Neural progenitor cell (in vitro differentiated cells): ENCODE data around the gene FMN1. TPM values are rescaled to one million over a fixed set of nuclear protein-coding genes. Genes with fewer than 3 reads are reported as not detected.
A peak's percentile ranks its signal among the peaks of the same experiment; 100 is the strongest.

Source experiments
- DNase-seq: peaks from one replicate; pipeline ENCODE4 v3.0.0-alpha.2; 2016; ENCODE audit warnings: low spot score
- H2AFZ ChIP-seq: fragments of 200-600 bp; sonication (generic); replicated peaks from 2 replicates; pipeline ENCODE4 v1.6.1; 2016; ENCODE audit warnings: antibody characterized with exemption
- H3F3A ChIP-seq: fragments of 200-600 bp; sonication (generic); 2 replicates; pipeline ENCODE4 v1.6.1; 2016; ENCODE audit warnings: antibody characterized with exemption, low read depth
- H3K27ac ChIP-seq: fragments of 200-600 bp; sonication (generic); 2 replicates; pipeline ENCODE4 v1.5.1; 2016; ENCODE audit warnings: mild to moderate bottlenecking
- H3K27me3 ChIP-seq: fragments of 200-600 bp; sonication (generic); 2 replicates; pipeline ENCODE4 v1.6.1; 2016; ENCODE audit warnings: mild to moderate bottlenecking, moderate library complexity
- H3K36me3 ChIP-seq: fragments of 200-600 bp; sonication (generic); 2 replicates; pipeline ENCODE4 v1.5.1; 2016
- H3K4me1 ChIP-seq: fragments of 200-600 bp; sonication (generic); 2 replicates; pipeline ENCODE4 v1.6.1; 2016; ENCODE audit warnings: mixed run types
- H3K4me2 ChIP-seq: fragments of 200-600 bp; sonication (generic); 2 replicates; pipeline ENCODE4 v1.6.1; 2016
- H3K4me3 ChIP-seq: fragments of 200-600 bp; sonication (generic); 2 replicates; pipeline ENCODE4 v1.5.1; 2016
- H3K79me2 ChIP-seq: fragments of 200-600 bp; sonication (generic); 2 replicates; pipeline ENCODE4 v1.6.1; 2016; ENCODE audit warnings: low read depth
- H3K9ac ChIP-seq: fragments of 200-600 bp; sonication (generic); 2 replicates; pipeline ENCODE4 v1.6.1; 2016
- H3K9me3 ChIP-seq: fragments of 200-600 bp; sonication (generic); 2 replicates; pipeline ENCODE4 v1.5.1; 2016; ENCODE audit warnings: low read depth
- H4K20me1 ChIP-seq: fragments of 200-600 bp; sonication (generic); 2 replicates; pipeline ENCODE4 v1.6.1; 2016; ENCODE audit warnings: low read depth
- H3K27ac Mint-ChIP-seq: 3 replicates; pipeline ENCODE4 v1.8.0; 2021; ENCODE audit warnings: mixed read lengths
- H3K27me3 Mint-ChIP-seq: 2 replicates; pipeline ENCODE4 v1.8.0; 2022; ENCODE audit warnings: low read depth, mild to moderate bottlenecking, inconsistent platforms, moderate library complexity, mixed read lengths; ENCODE audit not compliant: insufficient read depth
- H3K36me3 Mint-ChIP-seq: 3 replicates; pipeline ENCODE4 v1.8.0; 2021; ENCODE audit warnings: mixed read lengths
- H3K4me1 Mint-ChIP-seq: 3 replicates; pipeline ENCODE4 v1.8.0; 2021; ENCODE audit warnings: mixed read lengths
- H3K4me3 Mint-ChIP-seq: 3 replicates; pipeline ENCODE4 v1.8.0; 2021; ENCODE audit warnings: mild to moderate bottlenecking, moderate library complexity, mixed read lengths
- H3K9me3 Mint-ChIP-seq: 3 replicates; pipeline ENCODE4 v1.8.0; 2020; ENCODE audit warnings: mixed read lengths
- CTCF ChIP-seq: fragments of 200-600 bp; sonication (generic); IDR thresholded peaks from 2 replicates; pipeline ENCODE4 v1.5.1; 2017; ENCODE audit warnings: antibody characterized with exemption, mild to moderate bottlenecking
- EZH2 ChIP-seq: fragments of 200-600 bp; sonication (generic); IDR thresholded peaks from 2 replicates; pipeline ENCODE4 v1.6.1; 2017; ENCODE audit warnings: antibody characterized with exemption, mild to moderate bottlenecking, moderate library complexity
- EZH2phosphoT487 ChIP-seq: fragments of 200-600 bp; sonication (generic); IDR thresholded peaks from 2 replicates; pipeline ENCODE4 v1.6.1; 2017; ENCODE audit warnings: antibody characterized with exemption
- total RNA-seq: library from RNA; depleted of rRNA; stranded (reverse); fragments of >200 nt; gene quantifications from 2 replicates; pipeline ENCODE4 v1.2.3, GENCODE V29; 2015; ENCODE audit warnings: low replicate concordance

The FMN1 gene
- total RNA-seq, 1 donor from 2014 or later: 5.7 TPM

GRCh38 chr15:33112541-33113105 lies 81.9 kb downstream of the FMN1 start:
- H3K27ac Mint-ChIP-seq: no peak overlapping the region
- Histone ChIP-seq H3F3A (no peaks in the 10 kb centered on the region), H3K4me3 (no peak overlapping the region), H3K27ac (no peak overlapping the region), H3K9me3 (no peaks in the 10 kb centered on the region), H3K4me1 (peaks cover 15% of the 10 kb centered on the region), H3K4me2 (no peak overlapping the region), H3K36me3 (no peaks in the 10 kb centered on the region), H3K27me3 (no peaks in the 10 kb centered on the region), H2AFZ (peak overlapping the region; percentile 15), H3K79me2 (no peaks in the 10 kb centered on the region), H3K9ac (no peak overlapping the region), H4K20me1 (no peaks in the 10 kb centered on the region)
- H3K36me3 Mint-ChIP-seq: no peaks in the 10 kb centered on the region
- no peak for DNase-seq
- peaks cover 7% of the 10 kb centered on the region for H3K27me3 Mint-ChIP-seq
- H3K4me3 Mint-ChIP-seq: no peak overlapping the region
- H3K4me1 Mint-ChIP-seq: peaks cover 14% of the 10 kb centered on the region
- no peak for TF ChIP-seq EZH2phosphoT487
- TF ChIP-seq EZH2: no peak
- TF ChIP-seq CTCF: no peak
- no peaks in the 10 kb centered on the region for H3K9me3 Mint-ChIP-seq

- peaks cover 15% of the 10 kb centered on the region for H3K4me1 ChIP-seq
- no peak overlapping the region for H3K9ac ChIP-seq
- no peak overlapping the region for H3K4me2 ChIP-seq
These were observed 83.5 kb downstream of the FMN1 start for GRCh38 chr15:33111041-33111451.

GRCh38 chr15:33109345-33109744 lies 85.2 kb downstream of the FMN1 start:
- no peak overlapping the region for H3K4me2 ChIP-seq
- no peak overlapping the region for H3K9ac ChIP-seq
- H3K9me3 Mint-ChIP-seq: no peaks in the 10 kb centered on the region
- no peak overlapping the region for H2AFZ ChIP-seq
- TF ChIP-seq CTCF (no peak), EZH2 (no peak), EZH2phosphoT487 (no peak)
- no peaks in the 10 kb centered on the region for H4K20me1 ChIP-seq
- peaks cover 2% of the 10 kb centered on the region for H3K27me3 Mint-ChIP-seq
- no peaks in the 10 kb centered on the region for H3K36me3 Mint-ChIP-seq
- no peaks in the 10 kb centered on the region for H3K27me3 ChIP-seq
- H3K27ac ChIP-seq: no peak overlapping the region
- H3K4me3 ChIP-seq: no peak overlapping the region
- H3K27ac Mint-ChIP-seq: no peak overlapping the region
- no peaks in the 10 kb centered on the region for H3F3A ChIP-seq
- no peaks in the 10 kb centered on the region for H3K79me2 ChIP-seq
- H3K36me3 ChIP-seq: no peaks in the 10 kb centered on the region
- no peaks in the 10 kb centered on the region for H3K9me3 ChIP-seq
- DNase-seq: no peak
- H3K4me3 Mint-ChIP-seq: no peak overlapping the region
- peaks cover 14% of the 10 kb centered on the region for H3K4me1 Mint-ChIP-seq
- peaks cover 15% of the 10 kb centered on the region for H3K4me1 ChIP-seq

More at GRCh38 chr15:33111041-33111451, 83.5 kb downstream of the FMN1 start:
- H3K27ac Mint-ChIP-seq: no peak overlapping the region
- H3K36me3 Mint-ChIP-seq: no peaks in the 10 kb centered on the region
- no peak for TF ChIP-seq EZH2phosphoT487
- no peak for TF ChIP-seq EZH2
- TF ChIP-seq CTCF: no peak
- Histone ChIP-seq H3K27me3 (no peaks in the 10 kb centered on the region), H3K27ac (no peak overlapping the region), H2AFZ (no peak overlapping the region), H3K4me3 (no peak overlapping the region), H3K79me2 (no peaks in the 10 kb centered on the region), H3K36me3 (no peaks in the 10 kb centered on the region), H3K9me3 (no peaks in the 10 kb centered on the region), H3F3A (no peaks in the 10 kb centered on the region), H4K20me1 (no peaks in the 10 kb centered on the region)
- peaks cover 14% of the 10 kb centered on the region for H3K4me1 Mint-ChIP-seq
- DNase-seq: no peak
- H3K27me3 Mint-ChIP-seq: peaks cover 7% of the 10 kb centered on the region
- H3K9me3 Mint-ChIP-seq: no peaks in the 10 kb centered on the region
- H3K4me3 Mint-ChIP-seq: no peak overlapping the region
